ENCODE results near the gene MNDA.

MNDA gene

GRCh38 chr1:158803678-158804077, 27.5 kb upstream of the MNDA start (continued):
- TF ChIP-seq TSHZ2 (CRISPR knock-in tag; IDR thresholded peaks at IDR 0.05): no peak
- TF ChIP-seq OSR1 (CRISPR knock-in tag; IDR thresholded peaks at IDR 0.05): no peak
- TF ChIP-seq ZNF8 (CRISPR knock-in tag; IDR thresholded peaks at IDR 0.05): no peak

GRCh38 chr1:158806916-158807536, 24.1 kb upstream of the MNDA start:
- TF ChIP-seq GLIS3 (CRISPR knock-in tag; IDR thresholded peaks at IDR 0.05) (no peak), CSRNP3 (CRISPR knock-in tag; IDR thresholded peaks at IDR 0.05) (no peak), ARNTL (CRISPR knock-in tag; IDR thresholded peaks at IDR 0.05; ENCODE audit: borderline replicate concordance, low read depth) (no peak), TCF4 (CRISPR knock-in tag; IDR thresholded peaks at IDR 0.05; ENCODE audit: borderline replicate concordance) (no peak), SNAI2 (CRISPR knock-in tag; IDR thresholded peaks at IDR 0.05) (no peak), ZNF70 (CRISPR knock-in tag; IDR thresholded peaks at IDR 0.05) (no peak), PATZ1 (CRISPR knock-in tag; IDR thresholded peaks at IDR 0.05; ENCODE audit: borderline replicate concordance) (no peak), OSR1 (CRISPR knock-in tag; IDR thresholded peaks at IDR 0.05) (no peak)
- no peak for ATAC-seq

- no peak for ATAC-seq
- TF ChIP-seq ISL1 (CRISPR knock-in tag; IDR thresholded peaks at IDR 0.05): no peak
- no peak for TF ChIP-seq PATZ1 (CRISPR knock-in tag; IDR thresholded peaks at IDR 0.05; ENCODE audit: borderline replicate concordance)
- TF ChIP-seq ZNF565 (CRISPR knock-in tag; conservative IDR thresholded peaks at IDR 0.05; ENCODE audit: low read depth): no peak
- TF ChIP-seq RARB (CRISPR knock-in tag; IDR thresholded peaks at IDR 0.05): no peak
- no peak for TF ChIP-seq BACH2 (CRISPR knock-in tag; IDR thresholded peaks at IDR 0.05; ENCODE audit: borderline replicate concordance)
- TF ChIP-seq TOX (CRISPR knock-in tag; IDR thresholded peaks at IDR 0.05; ENCODE audit: borderline replicate concordance): no peak
- no peak for TF ChIP-seq ZC3H10 (CRISPR knock-in tag; IDR thresholded peaks at IDR 0.05)
- no peak for TF ChIP-seq TSHZ2 (CRISPR knock-in tag; IDR thresholded peaks at IDR 0.05)
- no peak for TF ChIP-seq CSDC2 (CRISPR knock-in tag; IDR thresholded peaks at IDR 0.05)
- TF ChIP-seq CSRNP3 (CRISPR knock-in tag; IDR thresholded peaks at IDR 0.05): no peak
- no peak for TF ChIP-seq GLIS3 (CRISPR knock-in tag; IDR thresholded peaks at IDR 0.05)
- TF ChIP-seq OSR1 (CRISPR knock-in tag; IDR thresholded peaks at IDR 0.05): no peak
- no peak for TF ChIP-seq SNAI2 (CRISPR knock-in tag; IDR thresholded peaks at IDR 0.05)
These were observed 21.9 kb upstream of the MNDA start for GRCh38 chr1:158809256-158809655.
